Hepatocyte (in vitro differentiated cells): Measurements from ENCODE around the gene MICB. TPM values are rescaled to one million over a fixed set of nuclear protein-coding genes. Genes with fewer than 3 reads are reported as not detected.

Experiments used
- DNase-seq: peaks from one replicate; pipeline ENCODE4 v3.0.0-alpha.2; 2016; ENCODE audit warnings: low spot score
- H2AFZ ChIP-seq: fragments of 200-600 bp; sonication (generic); 2 replicates; pipeline ENCODE4 v1.6.0; 2016; ENCODE audit warnings: antibody characterized with exemption, mild to moderate bottlenecking
- H3K27ac ChIP-seq: fragments of 200-600 bp; sonication (generic); 2 replicates; pipeline ENCODE4 v1.5.1; 2016; ENCODE audit warnings: mild to moderate bottlenecking
- H3K27me3 ChIP-seq: fragments of 200-600 bp; sonication (generic); 2 replicates; pipeline ENCODE4 v1.6.1; 2016
- H3K36me3 ChIP-seq: fragments of 200-600 bp; sonication (generic); replicated peaks from 2 replicates; pipeline ENCODE4 v1.5.1; 2016; ENCODE audit warnings: low read depth; ENCODE audit not compliant: insufficient read depth
- H3K4me1 ChIP-seq: fragments of 200-600 bp; sonication (generic); 2 replicates; pipeline ENCODE4 v1.5.1; 2016; ENCODE audit warnings: mild to moderate bottlenecking, moderate library complexity; ENCODE audit not compliant: insufficient read depth
- H3K4me2 ChIP-seq: fragments of 200-600 bp; sonication (generic); 2 replicates; pipeline ENCODE4 v1.6.0; 2016
- H3K4me3 ChIP-seq: fragments of 200-600 bp; sonication (generic); 2 replicates; pipeline ENCODE4 v1.5.1; 2016; ENCODE audit warnings: mild to moderate bottlenecking
- H3K79me2 ChIP-seq: fragments of 200-600 bp; sonication (generic); 2 replicates; pipeline ENCODE4 v1.6.0; 2017; ENCODE audit warnings: mild to moderate bottlenecking
- H3K9me2 ChIP-seq: fragments of 200-600 bp; sonication (generic); replicated peaks from 2 replicates; pipeline ENCODE4 v1.6.0; 2017; ENCODE audit warnings: mild to moderate bottlenecking; ENCODE audit not compliant: insufficient read depth
- H3K9me3 ChIP-seq: fragments of 200-600 bp; sonication (generic); 2 replicates; pipeline ENCODE4 v1.5.1; 2016; ENCODE audit warnings: low read depth, mild to moderate bottlenecking
- H4K20me1 ChIP-seq: fragments of 200-600 bp; sonication (generic); 2 replicates; pipeline ENCODE4 v1.6.0; 2016; ENCODE audit warnings: mild to moderate bottlenecking; ENCODE audit not compliant: insufficient read depth, poor library complexity, severe bottlenecking
- CTCF ChIP-seq: fragments of 200-600 bp; sonication (generic); IDR thresholded peaks from 2 replicates; pipeline ENCODE4 v1.5.1; 2016; ENCODE audit warnings: antibody characterized with exemption, mild to moderate bottlenecking; ENCODE audit not compliant: poor library complexity
- EZH2 ChIP-seq: fragments of 200-600 bp; sonication (generic); IDR thresholded peaks from 2 replicates; pipeline ENCODE4 v1.6.1; 2016; ENCODE audit warnings: antibody characterized with exemption, mild to moderate bottlenecking, borderline replicate concordance
- EZH2phosphoT487 ChIP-seq: fragments of 200-600 bp; sonication (generic); IDR thresholded peaks from one replicate; pipeline ENCODE4 v1.6.1; 2018; ENCODE audit warnings: antibody characterized with exemption, mild to moderate bottlenecking, low read depth, moderate library complexity; ENCODE audit not compliant: unreplicated experiment, severe bottlenecking
- polyA plus RNA-seq: library from polyadenylated mRNA; unstranded; fragments of >200 nt; fragmentation: Nextera tagmentation; extraction: Ambion mirVana; gene quantifications from 2 replicates; pipeline ENCODE4 v1.2.1, GENCODE V29; 2016
- small RNA-seq: library from RNA; depleted of rRNA; stranded (forward); fragments of <200 nt; gene quantifications from one replicate; pipeline ENCODE3, GENCODE V24; 2014
- total RNA-seq: library from RNA; depleted of rRNA; stranded (reverse); fragments of >200 nt; gene quantifications from 2 replicates; pipeline ENCODE4 v1.2.3, GENCODE V29; 2014

The MICB gene
- total and polyA plus RNA-seq, 2 experiments from 2014 or later, result 0.11 to 0.67 TPM

- H3K4me2 ChIP-seq, result no peak overlapping the region
- no peaks in the 10 kb centered on the region for H3K9me3 ChIP-seq
- H3K9me2 ChIP-seq, result no peaks in the 10 kb centered on the region
- H3K27ac ChIP-seq, result no peak overlapping the region
- H3K36me3 ChIP-seq, result no peaks in the 10 kb centered on the region
- no peak overlapping the region for H2AFZ ChIP-seq
- no peak for DNase-seq
- TF ChIP-seq CTCF (no peak), EZH2phosphoT487 (no peak), EZH2 (no peak)
- H4K20me1 ChIP-seq, result no peaks in the 10 kb centered on the region
- no peaks in the 10 kb centered on the region for H3K4me1 ChIP-seq
- no peaks in the 10 kb centered on the region for H3K27me3 ChIP-seq
- H3K4me3 ChIP-seq, result no peak overlapping the region
- no peaks in the 10 kb centered on the region for H3K79me2 ChIP-seq
Observed at GRCh38 chr6:31560697-31561058, 62.7 kb downstream of the MICB start.

Small RNA genes lying within 50 kb of the gene (small RNA-seq; reads per million reads assigned to genes)
- gene AL663061.1 (not detected), gene RF00019 (not detected), gene SNORD117 (820 reads per million, percentile 99 among the genes with 10 or more reads in this experiment), gene SNORD84 (not detected)

Other genes starting within 250 kb of the MICB start
- 351 and 394 TPM in 2 replicates for gene HLA-C, start 226.1 kb upstream of the MICB start, total RNA-seq
- 451 and 500 TPM in 2 replicates for gene HLA-C, start 226.1 kb upstream of the MICB start, polyA plus RNA-seq
- 46.9 and 52.2 TPM in 2 replicates for gene HLA-B, start 141.0 kb upstream of the MICB start, total RNA-seq
- gene HLA-B, start 141.0 kb upstream of the MICB start, polyA plus RNA-seq, result 151 and 216 TPM in 2 replicates
- 32.6 and 36.0 TPM in 2 replicates for gene MICA, start 94.5 kb upstream of the MICB start, total RNA-seq
- 41.9 and 43.8 TPM in 2 replicates for gene MICA, start 94.5 kb upstream of the MICB start, polyA plus RNA-seq
- 0.47 and 1.2 TPM in 2 replicates for gene MCCD1, start 30.8 kb downstream of the MICB start, total RNA-seq
- 1.3 and 2.0 TPM in 2 replicates for gene MCCD1, start 30.8 kb downstream of the MICB start, polyA plus RNA-seq
- gene DDX39B, start 43.9 kb downstream of the MICB start, total RNA-seq, result 207 and 287 TPM in 2 replicates
- gene DDX39B, start 43.9 kb downstream of the MICB start, polyA plus RNA-seq, result 210 and 238 TPM in 2 replicates
- 0.63 and 0.88 TPM in 2 replicates for gene ATP6V1G2, start 48.5 kb downstream of the MICB start, total RNA-seq
- 0.73 TPM in 1 of 2 replicates, not detected in the other for gene ATP6V1G2, start 48.5 kb downstream of the MICB start, polyA plus RNA-seq
- 22.7 and 28.9 TPM in 2 replicates for gene NFKBIL1, start 49.5 kb downstream of the MICB start, total RNA-seq
- 25.0 and 30.3 TPM in 2 replicates for gene NFKBIL1, start 49.5 kb downstream of the MICB start, polyA plus RNA-seq
- gene LTA, start 74.1 kb downstream of the MICB start, total RNA-seq, result not detected in 2 replicates
- gene LTA, start 74.1 kb downstream of the MICB start, polyA plus RNA-seq, result not detected in 2 replicates
- gene TNF, start 77.4 kb downstream of the MICB start, total RNA-seq, result 0.63 TPM in 1 of 2 replicates, not detected in the other
- gene TNF, start 77.4 kb downstream of the MICB start, polyA plus RNA-seq, result 0.91 and 1.3 TPM in 2 replicates
- gene LTB, start 84.3 kb downstream of the MICB start, total RNA-seq, result 2.4 and 4.0 TPM in 2 replicates
- 6.0 and 10.6 TPM in 2 replicates for gene LTB, start 84.3 kb downstream of the MICB start, polyA plus RNA-seq
- gene LST1, start 88.1 kb downstream of the MICB start, total RNA-seq, result not detected in 2 replicates
- 1.5 and 2.4 TPM in 2 replicates for gene LST1, start 88.1 kb downstream of the MICB start, polyA plus RNA-seq
- not detected in 2 replicates for gene NCR3, start 94.9 kb downstream of the MICB start, total RNA-seq
- gene NCR3, start 94.9 kb downstream of the MICB start, polyA plus RNA-seq, result not detected in 2 replicates
- 4.1 and 4.6 TPM in 2 replicates for gene AIF1, start 117.1 kb downstream of the MICB start, total RNA-seq
- gene AIF1, start 117.1 kb downstream of the MICB start, polyA plus RNA-seq, result 7.2 and 12.8 TPM in 2 replicates
- gene PRRC2A, start 122.6 kb downstream of the MICB start, total RNA-seq, result 29.8 and 50.2 TPM in 2 replicates
- gene PRRC2A, start 122.6 kb downstream of the MICB start, polyA plus RNA-seq, result 47.5 and 69.0 TPM in 2 replicates
- 113 and 148 TPM in 2 replicates for gene BAG6, start 154.5 kb downstream of the MICB start, total RNA-seq
- 84.6 and 85.7 TPM in 2 replicates for gene BAG6, start 154.5 kb downstream of the MICB start, polyA plus RNA-seq
- 9.3 and 10.4 TPM in 2 replicates for gene APOM, start 157.7 kb downstream of the MICB start, total RNA-seq
- 28.2 and 40.7 TPM in 2 replicates for gene APOM, start 157.7 kb downstream of the MICB start, polyA plus RNA-seq
- gene C6orf47, start 162.6 kb downstream of the MICB start, total RNA-seq, result 21.3 and 23.3 TPM in 2 replicates
- gene C6orf47, start 162.6 kb downstream of the MICB start, polyA plus RNA-seq, result 19.8 and 25.4 TPM in 2 replicates
- gene GPANK1, start 166.9 kb downstream of the MICB start, total RNA-seq, result 11.5 and 18.1 TPM in 2 replicates
- gene GPANK1, start 166.9 kb downstream of the MICB start, polyA plus RNA-seq, result 18.5 and 23.8 TPM in 2 replicates
- 155 and 185 TPM in 2 replicates for gene CSNK2B, start 167.9 kb downstream of the MICB start, total RNA-seq
- 181 and 202 TPM in 2 replicates for gene CSNK2B, start 167.9 kb downstream of the MICB start, polyA plus RNA-seq
- 2.2 and 5.3 TPM in 2 replicates for gene LY6G5B, start 171.8 kb downstream of the MICB start, total RNA-seq
- 14.9 and 18.9 TPM in 2 replicates for gene LY6G5B, start 171.8 kb downstream of the MICB start, polyA plus RNA-seq
- gene LY6G5C, start 182.9 kb downstream of the MICB start, total RNA-seq, result 0.32 TPM in 1 of 2 replicates, not detected in the other
- 0.63 and 5.0 TPM in 2 replicates for gene LY6G5C, start 182.9 kb downstream of the MICB start, polyA plus RNA-seq
- gene ABHD16A, start 205.2 kb downstream of the MICB start, total RNA-seq, result 63.2 and 66.8 TPM in 2 replicates
- gene ABHD16A, start 205.2 kb downstream of the MICB start, polyA plus RNA-seq, result 81.3 and 94.7 TPM in 2 replicates
- gene LY6G6F, start 208.7 kb downstream of the MICB start, total RNA-seq, result not detected in 2 replicates
- gene LY6G6F, start 208.7 kb downstream of the MICB start, polyA plus RNA-seq, result not detected in 2 replicates
- gene LY6G6D, start 217.2 kb downstream of the MICB start, total RNA-seq, result 1.3 TPM in 1 of 2 replicates, not detected in the other
- 1.2 and 3.0 TPM in 2 replicates for gene LY6G6D, start 217.2 kb downstream of the MICB start, polyA plus RNA-seq
- gene LY6G6C, start 223.6 kb downstream of the MICB start, total RNA-seq, result not detected in 2 replicates
- gene LY6G6C, start 223.6 kb downstream of the MICB start, polyA plus RNA-seq, result 0.30 and 0.39 TPM in 2 replicates
- gene MPIG6B, start 225.2 kb downstream of the MICB start, total RNA-seq, result not detected in 2 replicates
- 0.33 TPM in 1 of 2 replicates, not detected in the other for gene MPIG6B, start 225.2 kb downstream of the MICB start, polyA plus RNA-seq
- gene DDAH2, start 231.2 kb downstream of the MICB start, total RNA-seq, result 93.8 and 108 TPM in 2 replicates
- gene DDAH2, start 231.2 kb downstream of the MICB start, polyA plus RNA-seq, result 137 and 157 TPM in 2 replicates
- gene CLIC1, start 238.4 kb downstream of the MICB start, total RNA-seq, result 454 and 463 TPM in 2 replicates
- gene CLIC1, start 238.4 kb downstream of the MICB start, polyA plus RNA-seq, result 555 and 599 TPM in 2 replicates
- 6.4 and 7.9 TPM in 2 replicates for gene MSH5, start 241.9 kb downstream of the MICB start, total RNA-seq
- 4.9 and 8.5 TPM in 2 replicates for gene MSH5, start 241.9 kb downstream of the MICB start, polyA plus RNA-seq